ENCODE results near the gene DCHS1.

GRCh38 chr11:6648501-6648900, 7.1 kb downstream of the DCHS1 start:
- TF ChIP-seq CTCF (IDR thresholded peaks at IDR 0.05; ENCODE audit: poor library complexity) (no peak), EZH2 (IDR thresholded peaks at IDR 0.05; ENCODE audit: borderline replicate concordance) (no peak), EZH2phosphoT487 (IDR thresholded peaks at IDR 0.05; ENCODE audit: low read depth, severe bottlenecking, unreplicated experiment) (no peak)

Measured in hepatocyte (in vitro differentiated cells).